Measurements from ENCODE around the gene ITPR3.

Gene ITPR3

DNA sequence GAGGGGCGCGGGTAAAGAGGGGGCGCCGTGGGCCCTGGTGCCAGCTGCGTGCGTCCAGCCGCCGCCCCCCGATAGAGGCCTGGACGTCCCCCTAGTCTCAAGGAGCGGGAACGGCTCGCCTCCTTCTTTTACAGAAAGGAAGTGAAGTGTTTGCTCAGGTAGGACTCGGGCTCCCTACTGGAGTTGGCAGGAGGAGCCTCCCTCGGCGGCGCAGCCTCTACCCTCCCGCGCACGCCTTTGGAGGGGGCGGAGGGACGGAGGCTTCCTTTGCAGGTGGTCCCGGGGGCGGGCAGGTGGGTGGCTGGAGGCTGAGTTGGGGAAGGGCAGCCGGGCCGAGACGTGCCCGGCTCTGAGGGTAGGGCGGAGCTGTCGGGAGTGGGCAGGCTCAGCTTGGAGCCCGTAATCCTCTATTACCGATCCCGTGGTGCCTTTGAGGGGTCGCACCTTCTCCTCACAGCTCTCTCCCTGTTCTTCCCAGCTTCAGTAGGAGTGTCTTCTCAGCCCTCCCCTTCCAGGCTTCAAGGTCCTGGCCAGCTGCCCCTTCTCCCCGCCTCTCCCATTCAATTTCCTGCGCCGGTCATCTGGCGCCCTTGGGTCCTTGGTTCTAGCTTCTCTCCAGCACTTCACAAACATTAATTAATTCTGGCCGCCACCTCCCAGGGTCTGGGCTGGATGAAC, 728 bp downstream of the ITPR3 start:
- peak overlapping the region; percentile 84 for H3K4me3 ChIP-seq (ENCODE audit: low read depth, low read length)
- DNase-seq (ENCODE audit: low read depth), result no peak
- TF ChIP-seq, protein P1, sequence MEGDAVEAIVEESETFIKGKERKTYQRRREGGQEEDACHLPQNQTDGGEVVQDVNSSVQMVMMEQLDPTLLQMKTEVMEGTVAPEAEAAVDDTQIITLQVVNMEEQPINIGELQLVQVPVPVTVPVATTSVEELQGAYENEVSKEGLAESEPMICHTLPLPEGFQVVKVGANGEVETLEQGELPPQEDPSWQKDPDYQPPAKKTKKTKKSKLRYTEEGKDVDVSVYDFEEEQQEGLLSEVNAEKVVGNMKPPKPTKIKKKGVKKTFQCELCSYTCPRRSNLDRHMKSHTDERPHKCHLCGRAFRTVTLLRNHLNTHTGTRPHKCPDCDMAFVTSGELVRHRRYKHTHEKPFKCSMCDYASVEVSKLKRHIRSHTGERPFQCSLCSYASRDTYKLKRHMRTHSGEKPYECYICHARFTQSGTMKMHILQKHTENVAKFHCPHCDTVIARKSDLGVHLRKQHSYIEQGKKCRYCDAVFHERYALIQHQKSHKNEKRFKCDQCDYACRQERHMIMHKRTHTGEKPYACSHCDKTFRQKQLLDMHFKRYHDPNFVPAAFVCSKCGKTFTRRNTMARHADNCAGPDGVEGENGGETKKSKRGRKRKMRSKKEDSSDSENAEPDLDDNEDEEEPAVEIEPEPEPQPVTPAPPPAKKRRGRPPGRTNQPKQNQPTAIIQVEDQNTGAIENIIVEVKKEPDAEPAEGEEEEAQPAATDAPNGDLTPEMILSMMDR (IDR thresholded peaks at IDR 0.05; ENCODE audit: control insufficient read depth, extremely low read depth, insufficient read depth), result no peak

- TF ChIP-seq, protein P1 (IDR thresholded peaks at IDR 0.05; ENCODE audit: control insufficient read depth, extremely low read depth, insufficient read depth), result no peak
- peak overlapping the region; percentile 84 for H3K4me3 ChIP-seq (ENCODE audit: low read depth, low read length)
- no peak for DNase-seq (ENCODE audit: low read depth)
Measured at GRCh38 chr6:33622456-33623431, 1.6 kb downstream of the ITPR3 start.

GRCh38 chr6:33623895-33624381, 2.8 kb downstream of the ITPR3 start:
- TF ChIP-seq, protein P1 (IDR thresholded peaks at IDR 0.05; ENCODE audit: control insufficient read depth, extremely low read depth, insufficient read depth), result no peak
- no peak for DNase-seq (ENCODE audit: low read depth)
- H3K4me3 ChIP-seq (ENCODE audit: low read depth, low read length), result no peak overlapping the region

GRCh38 chr6:33624856-33625255, 3.7 kb downstream of the ITPR3 start:
- no peak overlapping the region for H3K4me3 ChIP-seq (ENCODE audit: low read depth, low read length)
- DNase-seq (ENCODE audit: low read depth), result no peak
- TF ChIP-seq, protein P1 (IDR thresholded peaks at IDR 0.05; ENCODE audit: control insufficient read depth, extremely low read depth, insufficient read depth), result no peak

GRCh38 chr6:33627876-33628275, 6.8 kb downstream of the ITPR3 start:
- no peak overlapping the region for H3K4me3 ChIP-seq (ENCODE audit: low read depth, low read length)
- no peak for DNase-seq (ENCODE audit: low read depth)
- TF ChIP-seq, protein P1 (IDR thresholded peaks at IDR 0.05; ENCODE audit: control insufficient read depth, extremely low read depth, insufficient read depth), result no peak

- TF ChIP-seq, protein P1 (IDR thresholded peaks at IDR 0.05; ENCODE audit: control insufficient read depth, extremely low read depth, insufficient read depth), result no peak
- no peak overlapping the region for H3K4me3 ChIP-seq (ENCODE audit: low read depth, low read length)
- DNase-seq (ENCODE audit: low read depth), result no peak
Measured at GRCh38 chr6:33628401-33628964, 7.4 kb downstream of the ITPR3 start.
